Neuron (in vitro differentiated cells): ENCODE measurements around the gene RPAIN.

Experiments used
- H2AFZ ChIP-seq: one replicate; pipeline ENCODE4 v1.6.1; 2013; ENCODE audit warnings: low read depth, mild to moderate bottlenecking, inconsistent platforms, low read length, moderate library complexity
- H3K27me3 ChIP-seq: one replicate; pipeline ENCODE4 v1.6.1; 2013; ENCODE audit warnings: low read length; ENCODE audit not compliant: insufficient read depth
- H3K36me3 ChIP-seq: one replicate; pipeline ENCODE4 v1.6.1; 2013; ENCODE audit warnings: low read length; ENCODE audit not compliant: insufficient read depth
- H3K4me1 ChIP-seq: one replicate; pipeline ENCODE4 v1.6.1; 2013; ENCODE audit warnings: low read length; ENCODE audit not compliant: insufficient read depth
- H3K4me3 ChIP-seq: 2 replicates; pipeline ENCODE4 v1.5.1; 2013; ENCODE audit warnings: mild to moderate bottlenecking, low read length, moderate library complexity
- H3K9me3 ChIP-seq: one replicate; pipeline ENCODE4 v1.6.1; 2013; ENCODE audit warnings: low read length

RPAIN gene

GRCh38 chr17:5478992-5479391 is 59.0 kb downstream of the RPAIN start:
- Histone ChIP-seq H3K4me1 (no peaks in the 10 kb centered on the region), H2AFZ (no peak overlapping the region), H3K4me3 (no peak overlapping the region), H3K27me3 (no peaks in the 10 kb centered on the region), H3K36me3 (peaks cover 88% of the 10 kb centered on the region), H3K9me3 (peaks cover 14% of the 10 kb centered on the region)

- Histone ChIP-seq H3K27me3 (no peaks in the 10 kb centered on the region), H3K9me3 (peaks cover 14% of the 10 kb centered on the region), H2AFZ (no peak overlapping the region), H3K4me1 (peaks cover 12% of the 10 kb centered on the region), H3K4me3 (no peak overlapping the region), H3K36me3 (peaks cover 81% of the 10 kb centered on the region)
Measured at GRCh38 chr17:5480962-5481361, 61.0 kb downstream of the RPAIN start.

DNA sequence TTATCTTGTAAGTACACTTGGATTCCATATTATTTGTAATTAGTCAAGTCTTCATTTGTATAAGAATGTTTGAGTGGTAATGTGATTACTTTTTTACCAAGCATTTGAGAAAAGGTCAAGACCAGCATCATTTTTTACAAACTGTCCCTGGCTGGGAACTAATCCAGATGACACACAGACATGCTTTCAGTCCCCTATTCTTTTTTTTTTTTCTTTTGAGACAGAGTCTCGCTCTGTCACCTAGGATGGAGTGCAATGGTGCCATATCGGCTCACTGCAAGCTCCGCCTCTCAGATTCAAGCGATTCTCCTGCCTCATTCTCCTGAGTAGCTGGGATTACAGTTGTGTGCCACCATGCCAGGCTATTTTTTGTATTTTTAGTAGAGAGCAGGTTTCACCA is 61.5 kb downstream of the RPAIN start:
- peaks cover 12% of the 10 kb centered on the region for H3K4me1 ChIP-seq
- no peaks in the 10 kb centered on the region for H3K27me3 ChIP-seq
- peaks cover 14% of the 10 kb centered on the region for H3K9me3 ChIP-seq
- no peak overlapping the region for H3K4me3 ChIP-seq
- peaks cover 77% of the 10 kb centered on the region for H3K36me3 ChIP-seq
- no peak overlapping the region for H2AFZ ChIP-seq
